Retina (tissue), 1 donor: ENCODE data around the gene MYL3.
A peak's percentile ranks its signal among the peaks of the same experiment; 100 is the strongest.
"Not testable (repeated sequence)": the region's sequence is repeated elsewhere in the genome, so short reads cannot be mapped to it uniquely, and the experiment has no call there.

Source experiments
- DNase-seq: peaks from one replicate; pipeline ENCODE4 v3.0.0-alpha.2; 2016

The MYL3 gene

DNA sequence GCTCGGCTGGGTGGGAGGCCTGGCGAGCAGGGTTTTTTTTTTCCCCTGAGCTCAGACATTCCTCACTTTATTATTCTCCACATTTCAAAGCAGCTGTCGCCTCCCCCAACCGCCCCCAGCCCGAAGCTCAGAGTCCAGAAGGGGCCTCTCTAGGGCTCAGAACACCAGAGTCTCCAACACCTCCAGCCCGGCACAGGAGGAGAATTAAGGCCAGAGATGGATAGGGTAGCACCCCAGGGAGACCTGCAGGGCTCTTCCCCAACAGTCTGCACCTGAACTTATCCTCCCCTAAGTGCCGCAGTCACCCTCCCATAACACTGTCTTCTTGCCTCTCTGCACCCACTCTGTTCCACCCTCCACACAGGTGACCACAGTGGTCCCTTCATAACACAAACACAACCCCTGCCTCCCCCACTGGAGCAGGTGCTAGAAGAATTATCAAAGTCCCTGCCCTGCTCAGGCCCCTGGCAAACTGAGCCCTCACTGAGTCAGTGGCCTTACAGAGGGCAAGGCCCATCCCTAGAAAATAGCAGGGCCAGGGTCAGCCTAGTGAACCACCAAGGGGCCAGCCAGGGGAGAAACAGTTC lies 14.1 kb downstream of the MYL3 start:
- DNase-seq = peak; percentile 39

DNA sequence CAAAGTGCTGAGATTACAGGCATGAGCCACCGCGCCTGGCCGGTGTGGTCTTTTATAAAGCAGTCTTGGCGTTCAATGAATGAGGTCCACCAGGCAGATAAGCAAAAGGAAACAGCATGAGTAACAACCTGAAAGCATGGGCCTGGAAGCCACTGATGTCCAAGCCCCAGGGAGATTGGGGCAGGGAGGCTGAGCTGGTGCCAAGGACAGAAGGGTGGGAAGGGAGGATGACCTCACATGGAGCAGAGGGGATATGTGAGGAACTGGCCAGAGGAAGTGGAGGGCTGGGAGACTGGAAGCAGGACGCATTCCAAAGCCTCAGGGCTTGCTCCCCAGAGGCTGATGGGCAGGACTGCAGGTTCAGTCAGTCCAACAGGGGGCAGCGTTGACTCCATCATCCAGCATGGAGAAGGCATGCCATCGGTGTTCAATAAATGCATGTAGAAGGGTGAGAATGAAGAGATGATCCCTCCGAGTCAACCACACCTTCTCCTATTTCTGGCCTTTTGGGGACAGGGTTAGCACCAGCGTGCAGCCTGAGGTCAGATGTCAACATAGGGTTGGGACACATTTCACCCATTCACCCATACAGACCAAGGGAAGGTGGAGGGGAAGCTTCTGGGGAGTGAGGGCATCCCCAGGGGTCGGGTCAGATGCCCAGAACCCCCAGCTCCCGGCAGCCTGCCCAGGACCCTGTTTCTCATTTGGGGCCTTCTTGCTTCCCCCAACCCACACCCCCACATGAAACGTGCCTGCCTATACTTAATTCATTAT lies 14.8 kb downstream of the MYL3 start:
- no peak for DNase-seq

DNA sequence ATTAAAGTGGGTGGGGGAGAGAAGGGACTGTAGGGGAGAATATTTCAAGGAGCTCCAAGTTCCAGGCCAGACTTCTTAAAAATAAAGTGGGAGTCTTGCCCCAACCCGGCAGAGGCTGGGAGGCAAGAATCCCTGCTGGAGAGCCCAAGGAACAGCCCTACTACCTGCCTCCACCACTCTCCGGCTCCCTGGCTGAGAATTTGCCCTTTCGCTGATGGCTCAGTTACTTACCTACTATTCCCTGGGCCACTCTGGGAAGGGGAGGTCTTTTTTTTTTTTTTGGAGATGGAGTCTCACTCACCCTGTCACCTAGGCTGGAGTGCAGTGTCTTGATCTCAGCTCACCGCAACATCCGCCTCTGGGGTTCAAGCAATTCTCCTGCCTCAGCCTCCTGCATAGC lies 15.5 kb downstream of the MYL3 start:
- no peak for DNase-seq

DNA sequence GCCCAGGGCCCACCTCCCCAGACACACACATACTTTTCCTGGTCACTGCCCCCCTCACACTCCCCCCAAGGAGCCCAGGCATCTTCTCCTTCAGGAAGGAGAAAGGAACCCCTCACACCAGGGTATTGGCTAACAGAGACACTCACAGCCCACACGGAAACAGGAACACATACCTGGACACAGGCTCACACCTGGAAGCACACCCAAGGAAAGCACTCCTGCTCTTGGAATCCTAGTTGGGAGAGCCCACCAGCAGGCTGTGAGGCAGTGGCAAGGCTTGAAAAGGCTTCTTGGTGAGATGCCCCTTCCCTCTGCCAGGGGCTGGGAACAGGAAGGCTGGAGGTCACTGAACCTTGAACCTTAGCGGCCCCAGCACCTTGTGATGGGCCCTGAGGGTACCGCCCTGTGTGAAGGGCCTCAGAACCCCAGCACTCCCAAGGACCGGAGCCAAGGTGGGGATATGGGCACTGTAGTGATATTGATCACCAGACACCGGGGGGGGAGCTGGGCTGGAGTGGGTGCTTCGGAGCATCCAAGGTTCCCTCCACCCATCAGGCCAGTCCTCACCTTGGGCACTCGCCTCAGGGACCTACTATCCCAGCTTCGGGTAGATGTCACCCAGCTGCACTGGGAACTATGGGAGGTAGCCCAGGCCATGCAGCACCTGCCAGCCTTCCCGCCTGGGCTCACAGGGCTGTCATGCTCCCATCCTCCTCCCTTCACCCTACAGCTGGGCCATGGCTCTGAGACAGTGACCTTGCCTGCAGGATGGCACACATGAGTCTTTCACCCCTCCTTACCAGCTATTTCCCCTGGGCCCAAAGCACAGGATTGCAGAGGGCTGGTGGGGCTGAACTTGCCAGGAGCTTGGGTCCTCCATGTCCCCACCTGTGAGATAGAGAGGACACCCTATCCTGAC lies 16.4 kb downstream of the MYL3 start:
- DNase-seq = no peak

DNA sequence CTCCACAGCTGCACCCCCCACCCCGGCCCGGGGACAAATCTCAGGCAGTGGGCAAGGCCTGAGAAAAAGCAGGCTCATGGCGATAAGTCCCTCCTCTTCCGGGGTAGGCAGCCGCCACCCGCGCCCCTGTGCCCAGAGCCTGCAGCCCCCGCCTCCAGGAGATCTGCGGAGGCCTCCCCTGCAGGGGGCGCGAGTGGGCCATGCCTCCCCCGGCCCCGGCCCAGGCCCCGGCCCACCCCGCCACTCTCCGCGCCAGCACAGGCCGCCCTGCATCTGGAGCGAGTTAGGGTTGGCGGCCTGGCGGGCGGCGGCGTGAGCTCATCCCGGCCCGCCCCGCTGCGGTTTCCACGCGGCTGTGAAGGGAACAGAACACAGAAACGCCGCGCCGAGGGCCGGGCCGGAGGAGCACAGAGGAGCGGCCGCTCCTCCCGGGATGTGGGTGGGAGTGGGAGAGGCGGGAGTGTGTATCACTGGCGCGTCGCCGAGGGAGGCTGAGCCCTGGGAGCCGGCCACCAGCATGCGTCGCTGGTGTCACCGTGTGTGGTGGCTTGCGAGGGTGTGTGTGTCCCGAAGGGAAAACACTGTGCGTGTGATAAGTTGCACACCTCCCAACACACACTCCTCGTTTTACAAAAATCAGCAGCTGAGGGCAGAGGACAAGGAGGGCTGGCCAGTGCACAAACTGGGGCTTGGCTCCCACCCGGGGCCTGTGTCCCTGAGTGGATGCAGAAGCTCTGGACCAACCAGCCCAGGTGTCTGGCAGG lies 17.2 kb downstream of the MYL3 start:
- peak; percentile 90 for DNase-seq

DNA sequence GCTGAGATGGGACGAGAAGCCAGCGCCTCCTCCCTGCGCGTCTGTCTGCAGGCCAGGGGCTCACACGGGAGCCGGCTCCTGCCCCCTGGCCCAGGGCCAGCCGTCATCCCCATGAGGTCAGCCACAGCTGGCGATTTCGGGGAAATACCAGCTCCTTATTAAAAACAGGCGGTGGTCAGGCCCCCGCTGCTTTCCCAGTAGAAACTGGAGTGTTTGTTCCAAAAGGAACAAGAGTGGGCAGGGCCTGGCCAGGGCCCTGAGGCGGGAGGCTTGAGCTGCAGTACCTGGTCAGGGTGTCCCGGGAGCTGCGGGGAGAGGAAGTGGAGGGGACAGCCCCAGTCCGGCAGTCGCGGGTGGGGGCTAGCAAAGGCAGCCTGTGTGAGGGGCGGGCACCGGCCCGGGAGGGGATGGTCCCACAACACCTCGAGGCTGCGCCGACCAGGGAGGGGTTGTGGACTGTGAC lies 17.8 kb downstream of the MYL3 start:
- no peak for DNase-seq

DNA sequence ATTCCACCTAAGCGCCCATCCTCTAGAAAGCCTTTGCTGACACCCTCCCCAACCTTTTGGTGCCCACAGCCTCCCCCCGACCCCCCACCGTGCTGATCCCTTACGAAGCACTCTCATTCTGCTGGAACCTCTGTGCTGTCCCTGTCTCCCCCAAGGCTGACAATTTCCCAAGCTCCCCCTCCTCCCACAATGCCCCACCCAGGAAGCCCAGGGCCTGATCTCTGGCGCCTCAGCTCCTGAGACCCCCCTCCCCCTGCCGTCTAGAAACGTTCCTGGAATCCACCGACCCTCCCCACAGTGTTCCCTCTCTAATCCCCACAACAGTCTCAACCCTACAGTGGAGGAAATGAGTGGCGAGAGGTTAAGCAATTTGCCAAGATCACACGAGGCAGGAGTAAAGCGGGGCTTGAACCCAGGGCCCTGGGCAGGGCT lies 18.3 kb downstream of the MYL3 start:
- DNase-seq = no peak

DNA sequence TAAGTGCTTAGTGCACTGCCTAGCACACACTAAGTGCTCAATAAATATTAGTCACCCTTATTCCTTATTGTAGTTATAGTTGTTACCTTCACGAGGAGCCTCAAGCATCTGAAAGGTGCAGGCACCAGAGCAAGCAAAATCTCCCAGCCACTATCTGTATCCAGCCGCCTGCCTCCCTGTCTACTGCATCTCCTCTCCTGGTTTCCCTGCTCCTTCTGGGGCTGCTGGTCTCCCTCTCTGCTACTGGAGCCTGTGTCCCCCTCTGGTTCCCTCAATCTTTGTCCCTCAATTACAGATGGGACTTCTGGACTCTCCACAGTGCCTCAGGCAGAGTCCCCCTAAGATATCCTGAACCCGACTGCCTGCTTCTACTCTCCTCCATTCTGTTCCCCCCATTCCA lies 18.8 kb downstream of the MYL3 start:
- no peak for DNase-seq

DNA sequence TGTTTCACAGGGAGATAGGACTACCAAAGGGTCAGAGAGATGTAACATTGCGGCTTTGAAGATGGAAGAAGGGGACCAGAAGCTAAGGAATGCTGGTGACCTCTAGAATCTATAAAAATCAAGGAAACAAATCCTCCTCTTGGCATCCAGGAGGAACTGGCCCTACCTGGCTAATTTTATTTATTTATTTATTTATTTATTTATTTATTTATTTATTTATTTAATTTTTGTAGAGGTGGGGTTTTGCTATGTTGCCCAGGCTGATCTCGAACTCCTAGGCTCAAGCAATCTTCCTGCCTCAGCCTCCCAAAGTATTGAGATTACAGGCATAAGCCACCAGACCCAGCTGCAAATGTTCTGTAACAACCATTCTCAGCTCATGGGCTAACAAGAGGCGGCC lies 19.7 kb downstream of the MYL3 start:
- DNase-seq = no peak

DNA sequence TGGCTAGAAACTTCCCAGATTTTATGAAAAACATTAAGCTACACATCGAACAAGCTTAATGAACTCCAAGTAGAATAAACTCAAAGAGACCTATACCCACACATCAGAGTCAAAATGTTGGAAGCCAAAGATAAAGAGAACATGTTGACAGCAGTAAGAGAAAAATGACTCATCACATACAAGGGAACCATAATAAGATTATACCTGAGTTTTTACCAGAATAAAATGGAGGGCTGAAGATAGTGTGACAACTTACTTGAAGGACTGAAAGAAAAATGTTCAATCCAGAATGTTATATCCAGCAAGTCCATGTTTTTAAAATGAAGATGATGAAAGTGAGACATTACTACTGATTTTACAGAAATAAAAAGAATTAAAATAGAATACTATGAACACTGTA lies 22.8 kb downstream of the MYL3 start:
- no peak for DNase-seq

DNA sequence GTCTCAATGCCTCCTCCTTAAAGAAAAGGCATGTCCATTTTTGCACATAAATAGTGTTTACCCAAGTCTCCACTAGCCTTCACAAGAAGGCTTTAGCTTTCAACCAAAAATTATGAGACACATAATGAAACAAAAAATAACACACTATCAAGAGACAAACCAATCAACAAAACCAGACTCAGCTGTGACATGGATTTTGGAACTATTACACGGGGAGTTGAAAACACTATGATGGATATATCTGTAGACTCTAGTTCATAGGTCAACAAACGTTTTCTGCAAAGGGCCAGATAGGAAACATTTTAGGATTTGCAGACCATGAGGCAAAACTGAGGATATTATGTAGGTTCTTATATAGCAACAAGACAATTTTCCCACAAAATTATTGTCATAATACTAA lies 24.9 kb downstream of the MYL3 start:
- no peak for DNase-seq

DNA sequence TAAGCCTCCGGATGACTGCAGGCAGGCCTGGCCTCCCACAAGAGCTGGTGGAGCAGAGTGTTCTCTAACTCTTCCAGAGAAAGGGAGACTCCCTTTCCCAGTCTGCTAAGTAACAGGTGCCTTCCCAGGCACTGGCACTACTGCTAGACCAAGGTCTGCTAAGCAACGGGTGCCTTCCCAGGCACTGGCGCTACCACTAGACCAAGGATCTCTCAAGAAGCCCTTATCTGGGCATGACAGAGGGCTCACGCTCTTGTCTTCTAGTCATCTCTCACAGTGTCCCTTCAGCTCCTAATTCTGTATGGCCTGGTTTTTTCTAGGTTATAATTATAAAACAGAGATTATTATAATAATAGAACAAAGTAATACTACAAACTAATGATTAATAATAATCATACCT lies 27.8 kb downstream of the MYL3 start:
- DNase-seq = no peak

DNA sequence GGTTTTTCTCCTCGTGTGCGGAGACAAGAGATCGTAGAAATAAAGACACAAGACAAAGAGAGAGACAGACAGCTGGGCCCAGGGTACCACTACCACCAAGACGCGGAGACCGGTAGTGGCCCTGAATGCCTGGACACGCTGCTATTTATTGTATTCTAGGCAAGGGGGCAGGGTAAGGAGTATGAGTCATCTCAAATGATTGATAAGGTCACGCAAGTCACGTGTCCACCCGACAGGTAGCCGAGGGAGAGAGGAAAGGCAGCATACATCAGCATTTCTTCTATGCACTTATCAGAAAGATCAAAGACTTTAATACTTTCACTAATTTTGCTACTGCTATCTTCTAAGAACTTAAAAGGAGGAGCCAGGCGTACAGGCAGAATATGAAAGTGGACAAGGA lies 28.2 kb downstream of the MYL3 start:
- no peak for DNase-seq

DNA sequence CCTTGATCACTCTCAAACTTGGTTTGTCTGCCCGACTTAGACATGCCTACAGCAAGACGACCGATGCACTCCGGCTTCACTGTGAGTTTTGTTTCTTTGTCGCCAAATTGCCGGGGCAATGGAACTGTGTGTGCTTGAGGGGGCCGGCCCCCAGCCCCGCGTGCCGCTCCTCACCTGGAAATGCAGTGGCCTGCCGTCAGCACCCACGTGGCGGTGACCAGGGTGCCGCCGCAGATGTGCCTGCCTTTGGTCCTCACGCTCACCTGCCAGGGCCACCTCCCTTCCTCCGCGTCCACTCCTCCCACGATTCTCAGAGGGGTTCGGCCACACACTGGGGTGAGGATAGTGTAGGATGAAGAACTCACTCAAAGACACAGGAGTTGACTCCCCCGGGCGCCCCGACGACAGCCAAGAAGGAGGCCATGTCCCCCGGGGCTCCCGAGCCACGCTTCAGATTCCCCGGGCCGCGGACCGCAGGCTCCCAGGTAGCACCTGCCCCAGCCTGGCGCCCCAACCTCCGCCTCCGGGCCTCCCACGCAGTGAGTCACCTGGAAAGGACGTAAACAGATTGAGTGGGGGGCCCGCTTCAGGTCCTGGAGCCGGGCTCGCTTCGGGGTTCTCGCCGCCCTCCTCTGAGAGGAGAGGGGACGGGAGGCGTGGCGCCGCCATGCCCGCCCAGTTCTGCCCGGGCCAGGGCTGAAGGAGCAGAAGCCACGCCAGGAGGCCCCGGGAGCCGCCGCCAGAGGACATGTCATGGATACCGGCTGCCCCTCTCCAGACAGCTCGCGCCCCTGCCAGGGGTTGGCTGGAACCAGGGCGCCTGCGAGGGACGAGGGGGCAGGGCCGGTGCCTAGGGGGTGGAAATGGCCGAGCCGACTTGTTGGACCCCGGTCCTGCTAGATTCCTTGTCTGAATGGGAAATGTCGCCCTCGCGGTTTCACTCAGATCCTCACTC lies 29.6 kb downstream of the MYL3 start:
- DNase-seq = no peak

DNA sequence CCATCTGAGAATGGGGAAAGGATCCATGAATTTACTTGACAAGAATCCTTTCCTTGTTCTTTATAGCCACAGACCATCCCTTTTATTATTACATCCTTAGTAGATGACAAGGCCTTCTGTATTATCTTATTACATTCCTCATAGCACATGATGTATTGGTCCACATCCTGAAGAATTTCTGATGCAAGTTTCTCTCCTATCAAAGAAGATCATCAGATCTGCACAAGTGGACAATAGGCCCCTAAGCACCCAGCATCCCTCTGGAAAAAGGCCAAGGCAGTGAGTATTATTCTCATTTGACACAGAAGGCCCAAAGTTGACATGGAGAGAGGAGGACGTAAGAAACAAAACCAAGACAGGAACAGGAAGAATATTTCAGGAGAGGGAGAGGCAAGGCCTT lies 31.4 kb downstream of the MYL3 start:
- no peak for DNase-seq

DNA sequence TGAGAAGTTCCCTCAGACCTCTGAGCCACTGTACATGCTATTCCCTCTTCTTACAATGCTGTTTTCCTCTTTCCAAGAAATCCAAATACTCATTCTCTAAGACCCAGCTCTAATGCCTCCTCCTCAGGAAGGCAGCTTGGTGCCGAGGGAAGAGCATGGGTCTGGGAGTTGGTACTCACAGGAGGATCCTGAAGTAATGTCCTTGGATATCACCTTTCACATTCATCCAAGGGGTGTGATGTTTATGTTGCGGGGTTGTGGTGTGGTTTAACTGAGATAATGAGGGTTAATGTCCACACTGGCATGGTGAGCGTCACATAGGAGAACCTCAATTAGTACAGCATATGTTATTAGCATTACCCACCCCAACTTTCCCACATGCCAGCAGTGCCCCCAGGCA lies 31.9 kb downstream of the MYL3 start:
- no peak for DNase-seq

DNA sequence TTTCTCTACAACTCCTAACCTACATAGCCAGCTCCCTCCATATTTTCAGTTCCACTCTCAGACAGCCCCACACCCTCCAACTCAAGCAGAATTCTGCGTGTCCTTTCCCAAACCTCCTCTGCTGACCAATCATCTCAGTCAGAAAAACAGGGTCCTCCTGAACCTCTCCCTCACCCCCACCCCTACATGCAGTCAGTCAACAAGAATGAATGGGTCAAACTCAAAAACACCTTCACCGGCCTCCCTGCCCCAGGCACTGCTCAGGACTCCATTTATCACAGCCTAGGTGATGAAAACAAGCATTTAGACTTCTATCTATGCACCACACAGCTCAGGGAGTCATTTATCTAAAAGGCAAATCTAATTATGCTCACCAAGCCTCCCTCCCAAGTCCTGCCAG lies 32.4 kb downstream of the MYL3 start:
- no peak for DNase-seq

DNA sequence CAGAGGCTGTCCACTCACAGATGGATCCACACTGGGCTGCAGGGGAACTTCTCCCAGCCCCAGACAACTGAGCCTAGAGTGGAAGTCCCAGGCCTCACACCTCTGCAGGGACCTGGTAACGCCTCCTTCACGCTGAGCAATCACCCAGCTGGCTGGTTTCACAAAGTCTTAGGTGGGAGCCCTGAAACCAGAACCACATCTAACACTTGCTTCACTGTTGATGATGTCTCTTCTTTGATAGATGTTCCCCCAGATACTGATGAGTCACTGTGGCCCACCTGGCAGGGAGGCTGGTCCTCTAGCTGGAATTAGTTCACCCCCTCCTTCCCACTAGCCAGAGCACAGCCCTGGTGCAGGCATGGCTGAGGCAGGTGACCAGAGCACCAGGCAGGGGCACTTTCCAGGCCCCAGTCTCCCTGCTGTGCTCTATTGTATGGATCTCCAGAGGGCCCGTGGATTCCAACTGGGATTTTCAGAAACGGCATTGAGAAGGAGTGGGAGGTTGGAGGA lies 33.5 kb downstream of the MYL3 start:
- no peak for DNase-seq

DNA sequence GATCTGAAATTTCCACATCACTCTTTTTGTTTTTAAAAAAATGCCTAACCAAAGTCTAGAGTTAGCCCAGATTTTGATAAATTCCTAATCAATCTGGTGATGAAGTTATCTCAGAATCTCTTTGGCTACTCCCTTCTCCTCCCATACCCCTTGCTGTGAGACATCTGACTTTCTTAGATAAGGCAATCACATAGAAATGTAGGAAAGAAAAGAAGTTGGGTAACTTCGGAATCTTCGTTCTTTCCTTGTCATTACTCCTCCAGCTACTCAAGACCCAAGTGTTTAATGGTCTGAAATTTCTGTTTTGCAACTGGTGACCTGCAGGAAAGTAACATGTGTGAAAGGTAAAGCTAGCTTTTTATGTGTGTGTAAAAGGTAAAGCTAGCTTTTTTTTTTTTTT lies 37.8 kb downstream of the MYL3 start:
- DNase-seq = no peak

DNA sequence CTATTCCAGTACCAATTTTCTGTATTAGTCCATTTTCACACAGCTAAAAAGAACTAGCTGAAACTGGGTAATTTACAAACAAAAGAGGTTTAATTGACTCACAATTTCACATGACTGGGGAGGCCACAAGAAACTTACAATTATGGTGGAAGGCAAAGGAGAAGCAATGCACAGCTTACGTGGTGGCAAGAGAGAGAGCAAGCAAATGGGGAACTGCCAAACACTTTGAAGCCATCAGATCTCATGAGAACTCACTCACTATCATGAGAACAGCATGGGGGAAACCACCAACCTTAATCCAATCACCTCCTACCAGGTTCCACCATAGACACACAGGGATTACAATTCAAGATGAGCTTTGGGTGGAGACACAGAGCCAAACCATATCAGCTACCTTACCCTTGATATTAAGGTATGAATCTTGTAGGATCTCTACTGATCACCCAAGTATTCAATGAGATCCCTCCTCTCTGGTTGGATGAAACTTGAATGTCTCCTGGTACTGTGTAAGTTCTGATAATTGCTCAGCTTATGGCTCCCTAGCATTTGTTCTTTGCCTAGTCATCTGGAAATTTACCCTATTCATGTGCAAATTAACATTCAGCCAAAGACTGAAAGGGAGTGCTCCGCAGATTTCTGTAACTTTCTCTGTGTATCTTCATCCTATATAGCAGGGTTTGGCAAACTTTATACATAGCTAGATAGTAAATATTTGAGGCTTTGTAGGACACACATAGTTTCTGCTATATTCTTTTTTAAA lies 38.9 kb downstream of the MYL3 start:
- no peak for DNase-seq

DNA sequence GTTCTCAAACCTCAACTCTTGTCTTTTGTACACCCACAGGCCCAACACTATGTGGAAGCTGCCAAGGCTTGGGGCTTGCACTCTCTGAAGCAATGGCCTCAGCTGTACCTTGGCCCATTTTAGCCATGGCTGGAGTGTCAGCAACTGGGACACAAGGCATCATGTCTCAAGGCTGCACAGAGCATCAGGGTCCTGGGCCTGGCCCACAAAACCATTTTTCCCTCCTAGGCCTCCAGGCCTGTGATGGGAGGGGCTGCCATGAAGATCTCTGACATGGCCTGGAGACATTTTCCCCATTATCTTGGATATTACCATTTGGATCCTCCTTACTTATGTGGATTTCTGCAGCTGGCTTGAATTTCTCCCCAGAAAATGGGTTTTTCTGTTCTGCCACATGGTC lies 39.9 kb downstream of the MYL3 start:
- not testable (repeated sequence) for DNase-seq
